ENCODE results near the gene SYT14.
"Not testable (repeated sequence)": the region's sequence is repeated elsewhere in the genome, so short reads cannot be mapped to it uniquely, and the experiment has no call there.

The SYT14 gene

DNA sequence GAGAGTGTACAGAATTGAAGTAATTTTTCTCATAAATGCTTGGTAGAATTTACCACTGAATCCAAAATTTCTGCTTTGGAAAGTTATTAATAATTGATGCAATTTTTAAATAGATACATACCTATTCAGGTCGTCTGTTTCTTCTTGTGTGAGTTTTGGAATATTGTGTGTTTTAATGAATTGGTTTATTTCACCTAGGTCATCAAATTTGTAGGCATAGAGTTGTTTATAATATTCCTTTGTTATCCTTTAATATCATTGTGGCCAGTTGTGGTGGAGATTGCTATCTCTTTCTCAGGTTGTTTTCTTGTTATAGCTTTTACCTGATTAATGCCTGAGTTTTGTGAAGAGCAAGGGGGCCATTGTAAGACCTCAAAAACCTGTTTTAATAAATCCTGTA is 93.5 kb downstream of the SYT14 start:
- Histone ChIP-seq H3K4me1 (ENCODE audit: control extremely low read depth in 1 of 4, control insufficient read depth in 4 of 4, insufficient read depth in 4 of 4, low read length in 3 of 4) (no peaks in the 10 kb centered on the region), H3K36me3 (ENCODE audit: control insufficient read depth in 4 of 4, insufficient read depth in 4 of 4, low read length in 3 of 4) (no peaks in the 10 kb centered on the region), H3K27me3 (replicated peaks in 2 of 5; ENCODE audit: control insufficient read depth in 4 of 5, insufficient read depth in 5 of 5, low read length in 4 of 5) (peaks cover 0 to 2% (median 0%) of the 10 kb centered on the region in 5 experiments), H3K27ac (ENCODE audit: insufficient read depth in 1 of 2, low read depth in 1 of 2, low read length in 2 of 2, poor library complexity in 1 of 2, severe bottlenecking in 2 of 2) (no peak overlapping the region), H3K4me3 (ENCODE audit: control insufficient read depth in 1 of 7, extremely low read depth in 1 of 7, insufficient read depth in 4 of 7, low read depth in 2 of 7, low read length in 6 of 7) (no peak overlapping the region), H3K9me3 (ENCODE audit: control extremely low read depth in 1 of 5, control insufficient read depth in 4 of 5, insufficient read depth in 2 of 5, low read depth in 1 of 5, low read length in 4 of 5) (peaks cover 0 to 3% (median 0%) of the 10 kb centered on the region in 5 experiments)
- POLR2A ChIA-PET = no interaction called here
- DNase-seq = no peak
- no CpG with 5 or more reads among the region's 1 CpG for WGBS (ENCODE audit: insufficient coverage)
- CTCF ChIA-PET = no interaction called here

DNA sequence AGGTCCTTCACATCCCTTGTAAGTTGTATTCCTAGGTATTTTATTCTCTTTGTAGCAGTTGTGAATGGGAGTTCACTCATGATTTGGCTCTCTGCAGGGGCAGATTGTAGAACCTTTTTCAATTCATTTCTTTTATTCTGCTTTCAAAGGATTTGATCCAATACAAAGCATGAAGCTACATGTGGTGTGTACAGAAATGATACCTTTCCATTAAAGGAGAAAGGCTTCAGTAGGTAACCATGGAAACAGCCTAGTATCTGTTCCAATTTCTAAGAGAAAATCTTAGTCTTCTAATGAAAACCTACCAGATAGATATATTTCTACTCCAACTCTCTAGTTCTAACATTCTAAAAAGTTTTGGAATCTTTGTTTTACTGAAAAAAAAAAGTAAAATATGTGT is 105.0 kb downstream of the SYT14 start:
- Histone ChIP-seq H3K4me1 (ENCODE audit: control extremely low read depth in 1 of 4, control insufficient read depth in 4 of 4, insufficient read depth in 4 of 4, low read length in 3 of 4) (no peaks in the 10 kb centered on the region), H3K27ac (ENCODE audit: insufficient read depth in 1 of 2, low read depth in 1 of 2, low read length in 2 of 2, poor library complexity in 1 of 2, severe bottlenecking in 2 of 2) (no peak overlapping the region), H3K36me3 (ENCODE audit: control insufficient read depth in 4 of 4, insufficient read depth in 4 of 4, low read length in 3 of 4) (no peaks in the 10 kb centered on the region), H3K4me3 (ENCODE audit: control insufficient read depth in 1 of 7, extremely low read depth in 1 of 7, insufficient read depth in 4 of 7, low read depth in 2 of 7, low read length in 6 of 7) (no peak overlapping the region), H3K27me3 (replicated peaks in 2 of 5; ENCODE audit: control insufficient read depth in 4 of 5, insufficient read depth in 5 of 5, low read length in 4 of 5) (no peaks in the 10 kb centered on the region), H3K9me3 (ENCODE audit: control extremely low read depth in 1 of 5, control insufficient read depth in 4 of 5, insufficient read depth in 2 of 5, low read depth in 1 of 5, low read length in 4 of 5) (peaks cover 0 to 3% (median 0%) of the 10 kb centered on the region in 5 experiments)
- CTCF ChIA-PET = no interaction called here
- DNase-seq = no peak
- POLR2A ChIA-PET = no interaction called here

DNA sequence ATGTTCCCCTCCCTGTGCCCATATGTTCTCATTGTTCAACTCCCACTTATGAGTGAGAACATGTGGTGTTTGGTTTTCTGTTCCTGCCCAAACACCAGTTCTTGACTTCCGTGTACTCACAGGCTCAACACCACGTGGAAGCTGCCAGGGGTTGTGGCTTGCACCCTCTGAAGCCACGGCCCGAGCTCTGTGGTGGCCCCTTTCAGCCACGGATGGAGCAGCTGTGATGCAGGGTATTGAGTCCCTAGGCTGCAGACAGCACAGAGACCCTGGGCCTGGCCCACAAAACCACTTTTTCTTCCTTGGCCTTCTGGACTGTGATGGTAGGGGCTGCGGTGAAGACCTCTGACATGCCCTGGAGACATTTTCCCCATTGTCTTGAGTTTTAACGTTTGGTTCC is 111.6 kb downstream of the SYT14 start:
- CTCF ChIA-PET = no interaction called here
- no peak for DNase-seq
- WGBS (ENCODE audit: insufficient coverage) = 94% methylated on average over 7 of the region's 7 CpGs
- H3K27me3 ChIP-seq (replicated peaks in 2 of 5; ENCODE audit: control insufficient read depth in 4 of 5, insufficient read depth in 5 of 5, low read length in 4 of 5) = peaks cover 0 to 1% (median 0%) of the 10 kb centered on the region in 5 experiments
- H3K9me3 ChIP-seq (ENCODE audit: control extremely low read depth in 1 of 5, control insufficient read depth in 4 of 5, insufficient read depth in 2 of 5, low read depth in 1 of 5, low read length in 4 of 5) = peaks cover 0 to 4% (median 0%) of the 10 kb centered on the region in 5 experiments
- POLR2A ChIA-PET = no interaction called here
- H3K27ac ChIP-seq (ENCODE audit: insufficient read depth in 1 of 2, low read depth in 1 of 2, low read length in 2 of 2, poor library complexity in 1 of 2, severe bottlenecking in 2 of 2) = no peak overlapping the region
- no peaks in the 10 kb centered on the region for H3K4me1 ChIP-seq (ENCODE audit: control extremely low read depth in 1 of 4, control insufficient read depth in 4 of 4, insufficient read depth in 4 of 4, low read length in 3 of 4)
- H3K4me3 ChIP-seq (ENCODE audit: control insufficient read depth in 1 of 7, extremely low read depth in 1 of 7, insufficient read depth in 4 of 7, low read depth in 2 of 7, low read length in 6 of 7) = no peak overlapping the region
- no peaks in the 10 kb centered on the region for H3K36me3 ChIP-seq (ENCODE audit: control insufficient read depth in 4 of 4, insufficient read depth in 4 of 4, low read length in 3 of 4)

DNA sequence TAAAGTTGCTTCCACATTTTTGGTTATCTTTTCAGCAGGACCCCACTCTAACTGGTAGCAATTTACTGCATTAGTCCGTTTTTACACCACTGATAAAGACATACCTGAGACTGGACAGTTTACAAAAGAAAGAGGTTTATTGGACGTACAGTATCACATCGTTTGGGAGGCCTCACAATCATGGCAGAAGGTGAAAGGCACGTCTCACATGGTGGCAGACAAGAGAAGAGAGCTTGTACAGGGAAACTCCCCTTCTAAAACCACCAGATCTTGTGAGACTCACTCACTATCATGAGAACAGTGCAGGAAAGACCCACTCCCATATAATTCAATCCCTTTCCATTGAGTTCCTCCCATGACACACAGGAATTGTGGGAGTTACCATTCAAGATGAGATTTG is 112.5 kb downstream of the SYT14 start:
- H3K27me3 ChIP-seq (replicated peaks in 2 of 5; ENCODE audit: control insufficient read depth in 4 of 5, insufficient read depth in 5 of 5, low read length in 4 of 5); H3K27ac ChIP-seq (ENCODE audit: insufficient read depth in 1 of 2, low read depth in 1 of 2, low read length in 2 of 2, poor library complexity in 1 of 2, severe bottlenecking in 2 of 2); H3K4me3 ChIP-seq (ENCODE audit: control insufficient read depth in 1 of 7, extremely low read depth in 1 of 7, insufficient read depth in 4 of 7, low read depth in 2 of 7, low read length in 6 of 7); CTCF ChIA-PET; H3K4me1 ChIP-seq (ENCODE audit: control extremely low read depth in 1 of 4, control insufficient read depth in 4 of 4, insufficient read depth in 4 of 4, low read length in 3 of 4); POLR2A ChIA-PET; H3K36me3 ChIP-seq (ENCODE audit: control insufficient read depth in 4 of 4, insufficient read depth in 4 of 4, low read length in 3 of 4); H3K9me3 ChIP-seq (ENCODE audit: control extremely low read depth in 1 of 5, control insufficient read depth in 4 of 5, insufficient read depth in 2 of 5, low read depth in 1 of 5, low read length in 4 of 5); DNase-seq: not testable (repeated sequence)
- 75% methylated on average over 4 of the region's 4 CpGs for WGBS (ENCODE audit: insufficient coverage)

DNA sequence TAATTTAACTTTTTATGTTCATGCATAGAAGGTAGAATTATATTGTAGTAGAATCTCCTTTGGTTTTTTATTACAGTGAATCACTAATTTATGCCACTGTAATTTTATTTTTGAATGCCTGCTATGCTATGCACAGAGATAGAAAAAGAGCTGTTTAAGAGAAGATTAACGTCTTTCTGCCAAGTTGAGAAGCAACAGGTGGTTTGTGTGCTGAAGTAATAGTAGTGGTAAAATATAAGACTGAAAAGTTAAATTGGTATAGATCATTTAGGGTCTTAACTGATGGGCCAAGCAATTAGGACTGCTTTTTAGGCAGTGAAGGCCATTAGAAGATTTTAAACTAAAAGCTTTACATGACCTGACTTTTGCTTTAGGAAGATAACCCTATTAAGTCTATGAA is 115.1 kb downstream of the SYT14 start:
- H3K4me1 ChIP-seq (ENCODE audit: control extremely low read depth in 1 of 4, control insufficient read depth in 4 of 4, insufficient read depth in 4 of 4, low read length in 3 of 4) = no peaks in the 10 kb centered on the region
- no peaks in the 10 kb centered on the region for H3K36me3 ChIP-seq (ENCODE audit: control insufficient read depth in 4 of 4, insufficient read depth in 4 of 4, low read length in 3 of 4)
- H3K9me3 ChIP-seq (ENCODE audit: control extremely low read depth in 1 of 5, control insufficient read depth in 4 of 5, insufficient read depth in 2 of 5, low read depth in 1 of 5, low read length in 4 of 5) = peaks cover 0 to 4% (median 0%) of the 10 kb centered on the region in 5 experiments
- ChIA-PET POLR2A (no interaction called here), CTCF (no interaction called here)
- peaks cover 0 to 4% (median 0%) of the 10 kb centered on the region in 5 experiments for H3K27me3 ChIP-seq (replicated peaks in 2 of 5; ENCODE audit: control insufficient read depth in 4 of 5, insufficient read depth in 5 of 5, low read length in 4 of 5)
- H3K4me3 ChIP-seq (ENCODE audit: control insufficient read depth in 1 of 7, extremely low read depth in 1 of 7, insufficient read depth in 4 of 7, low read depth in 2 of 7, low read length in 6 of 7) = no peak overlapping the region
- WGBS (ENCODE audit: insufficient coverage) = 100% methylated on average over 1 of the region's 1 CpG
- H3K27ac ChIP-seq (ENCODE audit: insufficient read depth in 1 of 2, low read depth in 1 of 2, low read length in 2 of 2, poor library complexity in 1 of 2, severe bottlenecking in 2 of 2) = no peak overlapping the region
- no peak for DNase-seq

DNA sequence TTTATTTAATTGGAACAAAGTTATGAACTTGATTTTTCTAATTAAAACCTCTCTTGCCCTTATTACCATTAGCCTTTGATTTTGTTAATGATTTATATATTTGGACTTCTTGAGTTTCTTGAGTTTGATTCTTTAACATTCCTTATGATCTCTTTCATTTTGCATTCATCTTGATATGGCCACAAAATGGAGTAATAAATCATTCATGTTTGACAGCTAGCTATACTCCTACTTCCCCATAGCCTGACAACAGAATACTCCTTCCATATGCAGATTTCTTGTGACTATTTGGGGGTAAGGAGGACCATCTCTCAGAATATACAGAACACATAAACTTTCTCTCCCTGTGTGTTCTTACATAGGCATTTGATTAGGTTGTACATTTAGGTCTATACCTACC is 119.6 kb downstream of the SYT14 start:
- Histone ChIP-seq H3K27ac (ENCODE audit: insufficient read depth in 1 of 2, low read depth in 1 of 2, low read length in 2 of 2, poor library complexity in 1 of 2, severe bottlenecking in 2 of 2) (no peak overlapping the region), H3K4me1 (ENCODE audit: control extremely low read depth in 1 of 4, control insufficient read depth in 4 of 4, insufficient read depth in 4 of 4, low read length in 3 of 4) (no peaks in the 10 kb centered on the region), H3K36me3 (ENCODE audit: control insufficient read depth in 4 of 4, insufficient read depth in 4 of 4, low read length in 3 of 4) (no peaks in the 10 kb centered on the region), H3K9me3 (ENCODE audit: control extremely low read depth in 1 of 5, control insufficient read depth in 4 of 5, insufficient read depth in 2 of 5, low read depth in 1 of 5, low read length in 4 of 5) (no peaks in the 10 kb centered on the region), H3K4me3 (ENCODE audit: control insufficient read depth in 1 of 7, extremely low read depth in 1 of 7, insufficient read depth in 4 of 7, low read depth in 2 of 7, low read length in 6 of 7) (no peak overlapping the region), H3K27me3 (replicated peaks in 2 of 5; ENCODE audit: control insufficient read depth in 4 of 5, insufficient read depth in 5 of 5, low read length in 4 of 5) (peaks cover 0 to 4% (median 0%) of the 10 kb centered on the region in 5 experiments)
- ChIA-PET CTCF (no interaction called here), POLR2A (no interaction called here)
- DNase-seq = no peak

DNA sequence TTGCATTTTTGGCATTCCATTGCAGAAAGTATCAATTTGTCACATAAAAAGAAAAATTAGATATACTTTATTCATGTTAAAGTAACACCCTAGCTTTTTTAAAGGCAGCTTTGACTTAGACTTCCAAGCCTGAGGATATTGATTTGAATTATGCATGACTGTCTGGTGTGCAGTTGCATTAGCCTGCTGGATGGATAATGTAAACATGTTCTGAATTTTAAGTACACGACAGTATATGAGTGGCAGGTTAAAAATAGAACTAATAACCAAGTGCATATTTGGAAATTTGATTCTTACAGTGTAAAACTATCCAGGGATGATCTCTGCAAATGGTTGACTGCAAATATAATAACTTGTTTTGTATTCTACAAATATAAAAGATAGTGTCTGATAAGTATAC is 124.0 kb downstream of the SYT14 start:
- Histone ChIP-seq H3K4me1 (ENCODE audit: control extremely low read depth in 1 of 4, control insufficient read depth in 4 of 4, insufficient read depth in 4 of 4, low read length in 3 of 4) (no peaks in the 10 kb centered on the region), H3K4me3 (ENCODE audit: control insufficient read depth in 1 of 7, extremely low read depth in 1 of 7, insufficient read depth in 4 of 7, low read depth in 2 of 7, low read length in 6 of 7) (no peak overlapping the region), H3K27me3 (replicated peaks in 2 of 5; ENCODE audit: control insufficient read depth in 4 of 5, insufficient read depth in 5 of 5, low read length in 4 of 5) (no peaks in the 10 kb centered on the region), H3K27ac (ENCODE audit: insufficient read depth in 1 of 2, low read depth in 1 of 2, low read length in 2 of 2, poor library complexity in 1 of 2, severe bottlenecking in 2 of 2) (no peak overlapping the region), H3K36me3 (ENCODE audit: control insufficient read depth in 4 of 4, insufficient read depth in 4 of 4, low read length in 3 of 4) (no peaks in the 10 kb centered on the region), H3K9me3 (ENCODE audit: control extremely low read depth in 1 of 5, control insufficient read depth in 4 of 5, insufficient read depth in 2 of 5, low read depth in 1 of 5, low read length in 4 of 5) (no peaks in the 10 kb centered on the region)
- WGBS (ENCODE audit: insufficient coverage) = no CpG with 5 or more reads among the region's 1 CpG
- ChIA-PET POLR2A (no interaction called here), CTCF (interaction anchor here (1.0 kb wide), 1 partner anchor 10 kb away, joined by 4 read pairs; no protein-coding TSS in a partner anchor)
- DNase-seq = no peak
